Sigmoid colon (tissue), 7 donors: ENCODE data around the gene SMIM22. TPM values are rescaled to one million over a fixed set of nuclear protein-coding genes. Genes with fewer than 3 reads are reported as not detected.

Experiments
- DNase-seq: peaks from one replicate; pipeline ENCODE4 v3.0.0-alpha.2; 2019
- H3K27ac ChIP-seq, 4 donors: fragments of 200-600 bp; sonication (generic); one replicate each; pipeline ENCODE4 v1.5.1; 2016 to 2019; ENCODE audit warnings: mild to moderate bottlenecking in 1 of 4
- H3K27me3 ChIP-seq, 3 donors: fragments of 200-600 bp; sonication (generic); one replicate each; pipeline ENCODE4 v1.5.1; 2019; ENCODE audit warnings: mild to moderate bottlenecking in 1 of 3
- H3K36me3 ChIP-seq, 4 donors: fragments of 200-600 bp; sonication (generic); one replicate each; pipeline ENCODE4 v1.5.1; 2016 to 2019
- H3K4me1 ChIP-seq, 4 donors: fragments of 200-600 bp; sonication (generic); one replicate each; pipeline ENCODE4 v1.5.1; 2017 to 2019
- H3K4me3 ChIP-seq, 4 donors: fragments of 200-600 bp; sonication (generic); one replicate each; pipeline ENCODE4 v1.5.1; 2017 to 2019; ENCODE audit warnings: mild to moderate bottlenecking in 2 of 4, moderate library complexity in 1 of 4
- H3K9me3 ChIP-seq, 4 donors: fragments of 200-600 bp in 3 of 4; sonication (generic) in 3 of 4; one replicate each; pipeline versions ENCODE4 v1.5.1 to v1.6.1; 2013 to 2019
- CTCF ChIP-seq, 4 experiments: fragments of 450-650 bp in 3 of 4; fragments of 200-600 bp in 1 of 4; IDR thresholded peaks; one replicate each; pipeline ENCODE4 v1.5.1; 2016 to 2019; ENCODE audit warnings: antibody characterized with exemption in 4 of 4, mild to moderate bottlenecking in 3 of 4, moderate library complexity in 2 of 4
- EP300 ChIP-seq, 4 donors: sonication (generic); formaldehyde crosslinking; IDR thresholded peaks; one replicate each; pipeline ENCODE4 v1.6.1; 2017; ENCODE audit warnings: antibody characterized with exemption in 4 of 4
- POLR2A ChIP-seq, 2 donors: fragments of 450-650 bp; IDR thresholded peaks; one replicate each; pipeline ENCODE4 v1.6.1; 2016; ENCODE audit warnings: antibody characterized with exemption in 2 of 2, mild to moderate bottlenecking in 2 of 2, moderate library complexity in 2 of 2
- POLR2AphosphoS5 ChIP-seq, 4 donors: sonication (generic); formaldehyde crosslinking; IDR thresholded peaks; one replicate each; pipeline ENCODE4 v1.6.1; 2017; ENCODE audit warnings: antibody characterized with exemption in 4 of 4
- WGBS, 2 donors: extraction: QIAGEN DNeasy Blood & Tissue Kit; methylation state at CpG; one replicate each; pipeline ENCODE4 v1.1.7; 2013; 5-methylcytosine and 5-hydroxymethylcytosine counted together
- intact Hi-C: fragments of 100-400 bp; cut with DNase I; formaldehyde crosslinking; loops from one replicate; pipeline ENCODE4 v1.15.1; 2023
- polyA plus RNA-seq, 3 donors: library from polyadenylated mRNA; stranded (reverse); fragments of 200-250 nt; gene quantifications; one replicate each; pipeline ENCODE4 v1.2.3, GENCODE V29; 2013
- total RNA-seq, 4 donors: library from RNA; depleted of rRNA; stranded (reverse); fragments of >200 nt; gene quantifications; one replicate each; pipeline ENCODE4 v1.1.0, GENCODE V29; 2016
- donor health status: healthy with polysubstance abuse.
- donor health status: Bipolar disorder and iron deficiency.
- donor health status: healthy.

Gene SMIM22
- total and polyA plus RNA-seq, 7 donors: 848 to 2,006 (median 1,963) TPM; not detected in 4

GRCh38 chr16:4798456-4798855 lies 3.3 kb downstream of the SMIM22 start:
- intact Hi-C loops: no loop called here
- Histone ChIP-seq H3K4me1 (peaks cover 0 to 21% (median 20%) of the 10 kb centered on the region in 4 donors), H3K27me3 (no peaks in the 10 kb centered on the region), H3K27ac (no peak overlapping the region), H3K36me3 (peaks cover 0 to 33% (median 13%) of the 10 kb centered on the region in 4 donors), H3K4me3 (no peak overlapping the region), H3K9me3 (no peaks in the 10 kb centered on the region)
- TF ChIP-seq POLR2A (IDR thresholded peaks at IDR 0.05) (no peak), CTCF (IDR thresholded peaks at IDR 0.05) (no peak), POLR2AphosphoS5 (IDR thresholded peaks at IDR 0.05) (no peak), EP300 (IDR thresholded peaks at IDR 0.05) (no peak)
- WGBS, 2 donors: 93% methylated on average over 16 of the region's 16 CpGs
- DNase-seq: no peak

- intact Hi-C loops: no loop called here
- no peak for DNase-seq
- Histone ChIP-seq H3K4me1 (peaks cover 0 to 30% (median 28%) of the 10 kb centered on the region in 4 donors), H3K36me3 (peaks cover 0 to 34% (median 13%) of the 10 kb centered on the region in 4 donors), H3K9me3 (no peaks in the 10 kb centered on the region), H3K27me3 (no peaks in the 10 kb centered on the region), H3K27ac (no peak overlapping the region), H3K4me3 (no peak overlapping the region)
- WGBS, 2 donors: 88 to 94% methylated on average over 19 of the region's 19 CpGs
- no peak for TF ChIP-seq CTCF (IDR thresholded peaks at IDR 0.05)
- no peak for TF ChIP-seq EP300 (IDR thresholded peaks at IDR 0.05)
- no peak for TF ChIP-seq POLR2AphosphoS5 (IDR thresholded peaks at IDR 0.05)
- no peak for TF ChIP-seq POLR2A (IDR thresholded peaks at IDR 0.05)
These were observed 4.1 kb downstream of the SMIM22 start for GRCh38 chr16:4799171-4799855.

- H3K4me3 ChIP-seq: no peak overlapping the region
- no peaks in the 10 kb centered on the region for H3K27me3 ChIP-seq
- H3K27ac ChIP-seq: peak overlapping the region in 1 of 4 donors; percentile 20
- intact Hi-C loops: loop anchor here (2.0 kb wide), 1 partner anchor 32 kb away; no protein-coding TSS in a partner anchor
- peaks cover 0 to 38% (median 13%) of the 10 kb centered on the region in 4 donors for H3K36me3 ChIP-seq
- peaks cover 0 to 41% (median 35%) of the 10 kb centered on the region in 4 donors for H3K4me1 ChIP-seq
- TF ChIP-seq EP300 (IDR thresholded peaks at IDR 0.05): no peak
- TF ChIP-seq POLR2A (IDR thresholded peaks at IDR 0.05): no peak
- TF ChIP-seq POLR2AphosphoS5 (IDR thresholded peaks at IDR 0.05): no peak
- TF ChIP-seq CTCF (IDR thresholded peaks at IDR 0.05): no peak
- H3K9me3 ChIP-seq: no peaks in the 10 kb centered on the region
- 44 to 48% methylated on average over 17 of the region's 17 CpGs for WGBS, 2 donors
- no peak for DNase-seq
These were observed 5.3 kb downstream of the SMIM22 start for GRCh38 chr16:4800290-4801041.

GRCh38 chr16:4801051-4801961 lies 6.1 kb downstream of the SMIM22 start:
- TF ChIP-seq EP300 (IDR thresholded peaks at IDR 0.05) (no peak), POLR2A (IDR thresholded peaks at IDR 0.05) (no peak), CTCF (IDR thresholded peaks at IDR 0.05) (no peak), POLR2AphosphoS5 (IDR thresholded peaks at IDR 0.05) (no peak)
- intact Hi-C loops: loop anchor here (2.0 kb wide), 1 partner anchor 33 kb away; no protein-coding TSS in a partner anchor
- WGBS, 2 donors: 30 to 53% methylated on average over 29 of the region's 29 CpGs
- H3K4me1 ChIP-seq: peaks cover 0 to 41% (median 35%) of the 10 kb centered on the region in 4 donors
- peak overlapping the region; percentile 86 to 92 (median 88) for H3K27ac ChIP-seq
- no peak for DNase-seq
- H3K4me3 ChIP-seq: peak overlapping the region; percentile 55 to 86 (median 74)
- H3K9me3 ChIP-seq: no peaks in the 10 kb centered on the region
- no peaks in the 10 kb centered on the region for H3K27me3 ChIP-seq
- peaks cover 0 to 39% (median 16%) of the 10 kb centered on the region in 4 donors for H3K36me3 ChIP-seq
